EL (cell line): Measurements from ENCODE around the gene SEPTIN2.
"Not testable (repeated sequence)": the region's sequence is repeated elsewhere in the genome, so short reads cannot be mapped to it uniquely, and the experiment has no call there.

Source experiments
- DNase-seq: peaks from one replicate; pipeline ENCODE4 v3.0.0-alpha.2; 2016

The SEPTIN2 gene

GRCh38 chr2:241315093-241315878 lies 439 bp upstream of the SEPTIN2 start, which contains the start of gene HDLBP:
TSS of gene HDLBP (minus strand) at chr2:241315672. CDS start at chr2:241266869, 48,803 bp downstream.
- DNase-seq, result peak; percentile 99

GRCh38 chr2:241316825-241317224 lies 1.1 kb downstream of the SEPTIN2 start:
- no peak for DNase-seq

GRCh38 chr2:241317391-241317790 lies 1.7 kb downstream of the SEPTIN2 start:
- no peak for DNase-seq

DNA sequence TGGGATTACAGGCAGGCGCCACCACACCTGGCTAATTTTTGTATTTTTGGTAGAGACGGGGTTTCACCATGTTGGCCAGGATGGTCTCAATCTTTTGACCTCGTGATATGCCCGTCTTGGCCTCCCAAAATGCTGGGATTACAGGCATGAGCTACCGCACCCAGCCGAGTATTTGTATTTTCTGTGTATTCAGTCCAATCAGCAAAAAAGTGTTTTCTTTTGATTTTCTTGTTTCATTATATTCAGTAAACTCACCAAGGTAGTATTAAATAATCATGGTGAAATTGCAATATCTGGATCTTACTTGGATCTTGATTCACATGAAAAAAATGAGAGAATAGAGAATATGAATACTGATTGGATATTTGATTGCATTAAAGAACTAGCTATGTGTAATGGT lies 3.1 kb downstream of the SEPTIN2 start:
- DNase-seq, result not testable (repeated sequence)

- no peak for DNase-seq
These were observed 4.7 kb downstream of the SEPTIN2 start for GRCh38 chr2:241320394-241320793.

GRCh38 chr2:241321033-241321432 lies 5.3 kb downstream of the SEPTIN2 start:
- no peak for DNase-seq

DNA sequence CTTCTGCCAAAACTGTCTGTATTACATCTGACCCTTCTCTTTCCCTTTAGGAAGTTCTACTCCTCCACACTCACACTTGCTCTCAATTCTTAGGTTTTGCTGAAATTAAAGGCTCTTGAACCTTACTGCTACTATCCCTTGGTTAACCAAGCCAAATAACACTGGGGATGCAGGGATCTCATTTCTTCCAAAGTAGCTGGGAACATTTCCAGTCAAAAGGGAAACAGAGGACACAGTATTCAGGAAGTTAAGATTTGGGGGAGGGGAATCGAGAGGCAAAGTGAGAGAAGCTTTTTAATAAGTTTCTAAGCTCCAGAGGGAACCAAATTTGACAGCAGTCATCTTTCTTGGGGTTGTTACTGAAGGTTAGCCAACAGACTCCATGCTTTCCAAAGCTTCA lies 6.2 kb downstream of the SEPTIN2 start:
- DNase-seq, result no peak

DNA sequence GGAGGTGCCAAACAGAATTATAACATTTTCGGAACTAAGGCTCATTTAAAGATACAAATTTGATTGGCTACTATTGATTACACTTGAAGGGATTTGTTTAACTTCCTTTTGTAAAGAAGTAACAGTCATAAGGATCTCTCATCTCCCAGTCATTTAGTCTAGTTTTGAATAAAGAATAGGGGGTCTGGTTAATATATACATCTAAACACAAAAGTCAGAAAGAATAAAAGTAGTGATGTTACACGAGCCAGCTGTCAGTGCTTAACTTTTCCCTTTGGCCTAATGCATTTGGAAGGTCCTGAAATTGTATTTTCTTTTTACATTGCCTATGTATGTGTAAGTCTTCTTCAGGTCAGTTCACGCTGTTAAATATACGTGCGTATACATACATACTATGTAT lies 8.1 kb downstream of the SEPTIN2 start:
- no peak for DNase-seq

GRCh38 chr2:241324775-241325174 lies 9.1 kb downstream of the SEPTIN2 start:
- DNase-seq, result no peak

GRCh38 chr2:241325257-241325656 lies 9.5 kb downstream of the SEPTIN2 start:
- DNase-seq, result no peak

- no peak for DNase-seq
These were observed 14.2 kb downstream of the SEPTIN2 start for GRCh38 chr2:241329669-241330615.

DNA sequence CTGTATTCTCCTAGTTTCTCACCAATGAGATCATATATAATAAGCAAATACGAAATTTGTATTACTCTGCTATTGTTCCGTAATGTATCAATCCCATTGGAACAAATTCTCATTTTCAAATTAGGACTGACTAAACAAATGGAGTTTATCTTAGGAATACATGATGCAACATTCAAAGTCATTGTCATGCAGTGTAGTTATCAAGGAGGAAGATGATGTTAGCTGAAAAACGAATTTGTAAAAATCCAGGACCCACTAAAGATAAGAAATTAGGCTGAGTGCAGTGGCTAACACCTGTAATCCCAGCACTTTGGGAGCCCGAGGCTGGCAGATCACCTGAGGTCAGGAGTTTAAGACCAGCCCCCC lies 14.9 kb downstream of the SEPTIN2 start:
- no peak for DNase-seq

DNA sequence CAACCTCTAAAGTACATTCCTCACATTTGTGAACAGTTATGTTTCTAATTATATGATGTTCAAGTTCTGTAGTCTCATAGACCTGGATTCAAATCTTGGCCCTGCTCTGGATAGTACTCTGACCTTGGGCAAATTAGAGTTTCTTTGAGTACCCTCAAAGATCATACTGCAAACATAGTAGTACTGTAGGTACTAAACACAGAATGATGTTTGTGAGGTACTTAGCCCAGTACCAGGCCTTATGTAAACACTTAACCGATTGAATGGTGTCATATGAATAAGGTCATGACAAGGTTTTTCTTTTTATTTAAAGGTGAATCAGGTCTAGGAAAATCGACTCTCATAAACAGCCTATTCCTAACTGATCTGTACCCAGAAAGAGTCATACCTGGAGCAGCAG lies 19.1 kb downstream of the SEPTIN2 start:
- no peak for DNase-seq

DNA sequence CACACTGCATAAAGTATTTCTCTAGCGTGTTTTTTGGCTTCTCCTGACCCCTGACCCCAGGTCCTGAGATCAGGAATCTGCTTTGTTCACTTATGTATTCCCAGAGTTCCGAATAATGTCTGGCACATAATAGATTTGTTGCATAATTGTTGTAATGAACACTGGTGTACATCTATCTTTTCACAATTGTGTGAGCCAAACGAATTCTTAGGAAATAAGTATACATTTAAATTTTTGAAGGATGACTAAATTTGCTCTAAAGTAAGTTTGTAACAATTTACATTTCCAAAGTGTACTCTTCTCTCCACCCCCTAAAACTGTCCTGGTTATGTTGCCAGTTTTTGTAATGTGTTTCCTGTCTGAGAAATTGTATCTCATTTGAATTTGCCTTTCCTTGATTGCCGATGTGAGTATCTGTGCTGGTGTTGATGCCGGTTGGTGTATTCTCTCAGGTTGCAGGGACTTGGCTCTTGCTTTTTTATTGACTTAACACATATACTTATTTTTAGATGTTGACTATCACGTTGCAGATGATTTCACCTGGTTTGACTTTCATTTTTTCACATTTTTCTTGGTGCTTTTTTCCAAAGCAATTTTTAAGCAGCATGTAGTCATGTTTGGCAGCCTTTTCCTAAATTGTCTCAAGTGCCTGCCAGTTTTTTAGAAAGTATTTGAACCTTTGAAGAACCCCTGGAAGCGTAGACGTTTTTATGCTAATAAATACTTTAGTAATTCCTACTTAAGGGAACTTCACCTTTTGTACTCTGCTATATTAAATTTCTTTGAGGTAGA lies 24.3 kb downstream of the SEPTIN2 start:
- DNase-seq, result no peak

GRCh38 chr2:241340631-241341163 lies 25.0 kb downstream of the SEPTIN2 start:
- DNase-seq, result no peak

- DNase-seq, result peak; percentile 59
These were observed 29.4 kb downstream of the SEPTIN2 start for GRCh38 chr2:241344925-241345651.

DNA sequence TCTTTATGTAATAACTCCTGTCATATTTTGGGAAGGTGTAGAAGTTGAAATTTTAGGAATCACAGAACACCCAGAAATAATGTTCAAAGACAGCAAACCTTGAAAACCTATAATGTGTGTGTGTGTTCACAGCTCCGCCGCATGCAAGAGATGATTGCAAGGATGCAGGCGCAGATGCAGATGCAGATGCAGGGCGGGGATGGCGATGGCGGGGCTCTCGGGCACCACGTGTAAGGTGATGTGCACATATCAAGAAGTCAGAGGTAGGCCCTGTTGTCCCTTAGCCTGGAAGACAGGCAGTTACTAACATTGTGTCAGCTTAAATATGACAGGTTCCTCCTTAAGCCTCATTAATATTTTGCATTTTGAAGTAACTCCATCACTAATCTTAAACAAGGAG lies 34.2 kb downstream of the SEPTIN2 start:
- DNase-seq, result no peak

DNA sequence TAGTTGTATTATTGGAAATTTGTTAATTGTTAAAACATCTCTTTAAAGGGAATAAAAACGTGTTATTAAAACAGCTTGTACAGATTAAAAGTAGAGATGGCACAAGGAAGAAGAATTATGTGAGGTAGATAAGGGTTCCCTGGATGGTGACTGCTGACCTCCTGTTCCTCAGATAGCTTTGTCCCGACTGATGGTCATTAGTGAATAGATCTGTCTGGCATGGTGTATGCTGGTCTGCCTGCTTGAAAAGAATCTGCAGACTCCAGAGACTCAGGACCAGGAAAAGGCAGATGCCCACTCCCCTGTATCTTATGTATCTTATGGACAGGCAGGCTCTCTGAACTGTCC lies 34.8 kb downstream of the SEPTIN2 start:
- no peak for DNase-seq

DNA sequence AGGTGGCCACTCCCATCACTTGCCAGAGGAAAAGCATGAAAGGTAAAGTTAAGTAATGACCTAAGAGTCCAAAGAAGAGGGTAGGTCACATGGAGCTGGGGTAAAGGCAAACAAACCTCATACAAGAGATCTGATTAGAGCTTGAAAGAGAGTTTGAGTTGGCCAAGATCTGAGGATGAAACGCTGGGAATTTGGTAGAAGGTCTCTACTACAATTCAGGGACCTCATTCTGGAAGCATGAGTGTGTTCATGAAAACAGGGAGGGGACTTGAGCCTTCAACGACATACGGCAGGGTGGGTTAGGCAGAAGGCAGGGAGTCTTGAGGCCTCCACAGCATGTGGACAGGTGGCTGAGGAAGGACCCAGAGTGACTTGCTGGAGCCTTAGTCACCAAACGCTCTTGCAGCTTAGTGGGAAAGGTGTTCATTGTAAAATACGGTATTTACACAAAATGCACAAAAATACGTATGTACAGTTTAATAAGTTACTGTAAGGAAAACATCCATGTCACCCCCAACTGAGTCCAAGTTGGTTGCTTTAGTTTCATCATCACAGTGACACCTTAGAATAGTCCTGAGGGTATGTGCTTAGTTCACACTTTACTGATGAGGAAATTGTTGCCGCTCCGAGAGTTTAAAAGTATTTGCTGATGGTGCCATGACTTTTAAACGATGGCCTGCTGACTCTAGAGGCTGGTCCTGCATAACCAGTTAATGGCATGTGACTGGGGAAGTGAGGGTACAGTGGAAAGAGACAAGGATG lies 35.3 kb downstream of the SEPTIN2 start:
- no peak for DNase-seq

DNA sequence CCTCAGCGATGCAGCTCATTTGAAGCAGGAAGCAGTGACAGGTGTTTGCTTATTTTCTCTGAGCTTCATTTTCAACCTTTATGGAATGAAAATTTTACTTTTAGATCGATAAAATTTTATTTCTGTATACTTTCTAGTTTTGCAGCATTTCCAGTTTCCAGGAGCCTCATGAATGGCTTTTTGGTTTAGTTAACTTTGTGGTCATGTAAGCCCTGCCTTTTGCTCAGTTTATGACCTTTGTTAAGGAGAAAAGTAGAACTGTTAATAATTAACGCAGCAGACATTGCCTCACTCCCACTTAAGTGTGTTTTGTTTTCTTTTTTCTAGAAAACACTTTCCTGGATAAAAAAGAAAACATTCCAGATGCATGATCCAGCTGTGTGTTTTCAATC lies 35.9 kb downstream of the SEPTIN2 start:
- no peak for DNase-seq

DNA sequence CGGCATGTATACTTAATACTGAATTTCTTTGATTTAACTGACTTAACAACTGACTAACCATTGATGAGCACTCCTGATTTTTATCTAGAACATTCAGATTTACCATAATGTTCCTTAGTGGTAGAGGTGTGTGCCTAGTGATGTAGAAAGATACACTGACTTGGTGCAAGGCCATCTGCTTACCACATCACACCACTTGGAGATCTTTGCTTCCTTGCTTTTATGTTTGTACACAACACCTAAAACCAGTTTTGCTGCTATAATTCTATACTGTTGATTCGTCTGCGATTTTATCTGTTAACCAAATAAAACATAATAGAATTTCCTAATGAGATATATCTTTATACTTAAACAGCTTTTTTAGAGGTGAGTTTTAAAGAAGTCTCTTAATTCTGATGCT lies 36.5 kb downstream of the SEPTIN2 start:
- DNase-seq, result no peak
